H9 (cell line): ENCODE results near the gene AACS. TPM values are rescaled to one million over a fixed set of nuclear protein-coding genes. Genes with fewer than 3 reads are reported as not detected.
A peak's percentile ranks its signal among the peaks of the same experiment; 100 is the strongest.

Source experiments
- DNase-seq: peaks from one replicate; pipeline ENCODE4 v3.0.0-alpha.2; 2017
- H2AFZ ChIP-seq: one replicate; pipeline ENCODE4 v1.6.1; 2013; ENCODE audit warnings: mild to moderate bottlenecking, low read length, control low read depth, moderate library complexity
- H2AK5ac ChIP-seq: 2 replicates; pipeline ENCODE4 v1.6.1; 2013; ENCODE audit warnings: low read length, control low read depth, mixed read lengths; ENCODE audit not compliant: insufficient read length
- H2BK120ac ChIP-seq: one replicate; pipeline ENCODE4 v1.6.1; 2013; ENCODE audit warnings: low read depth, mild to moderate bottlenecking, low read length, control low read depth, inconsistent platforms; ENCODE audit not compliant: poor library complexity, severe bottlenecking
- H2BK12ac ChIP-seq: 2 replicates; pipeline ENCODE4 v1.6.1; 2013; ENCODE audit warnings: low read length, control low read depth, mixed read lengths, low read depth; ENCODE audit not compliant: insufficient read length
- H2BK15ac ChIP-seq: 2 replicates; pipeline ENCODE4 v1.6.1; 2013; ENCODE audit warnings: low read depth, low read length, control low read depth
- H2BK20ac ChIP-seq: one replicate; pipeline ENCODE4 v1.6.1; 2013; ENCODE audit warnings: low read depth, mild to moderate bottlenecking, low read length, control low read depth, inconsistent platforms; ENCODE audit not compliant: poor library complexity, severe bottlenecking
- H2BK5ac ChIP-seq: 2 replicates; pipeline ENCODE4 v1.6.1; 2013; ENCODE audit warnings: low read length, control low read depth, mixed read lengths; ENCODE audit not compliant: insufficient read length
- H3K14ac ChIP-seq: 2 replicates; pipeline ENCODE4 v1.6.1; 2013; ENCODE audit warnings: low read length, control low read depth; ENCODE audit not compliant: insufficient read depth
- H3K18ac ChIP-seq: 2 replicates; pipeline ENCODE4 v1.6.1; 2013; ENCODE audit warnings: low read depth, mild to moderate bottlenecking, mixed read lengths, low read length, control low read depth; ENCODE audit not compliant: insufficient read length
- H3K23ac ChIP-seq: 2 replicates; pipeline ENCODE4 v1.6.1; 2013; ENCODE audit warnings: low read length, control low read depth, mixed read lengths, low read depth; ENCODE audit not compliant: insufficient read length
- H3K23me2 ChIP-seq: 2 replicates; pipeline ENCODE4 v1.6.1; 2013; ENCODE audit warnings: low read depth, mild to moderate bottlenecking, mixed read lengths, low read length, control low read depth; ENCODE audit not compliant: insufficient read length, poor library complexity, severe bottlenecking
- H3K27ac ChIP-seq: 2 replicates; pipeline ENCODE4 v1.5.1; 2013; ENCODE audit warnings: low read length, control low read depth, mixed read lengths, low read depth; ENCODE audit not compliant: insufficient read length
- H3K27me3 ChIP-seq: 2 replicates; pipeline ENCODE4 v1.6.1; 2013; ENCODE audit warnings: low read length, control low read depth, inconsistent platforms; ENCODE audit not compliant: insufficient read depth
- H3K4ac ChIP-seq: 2 replicates; pipeline ENCODE4 v1.6.1; 2013; ENCODE audit warnings: low read depth, mild to moderate bottlenecking, control low read depth, inconsistent platforms, low read length, moderate library complexity
- H3K4me1 ChIP-seq: 2 replicates; pipeline ENCODE4 v1.6.1; 2013; ENCODE audit warnings: low read length, control low read depth, inconsistent platforms; ENCODE audit not compliant: insufficient read depth
- H3K4me2 ChIP-seq: 2 replicates; pipeline ENCODE4 v1.6.1; 2013; ENCODE audit warnings: low read length, control low read depth, mixed read lengths; ENCODE audit not compliant: insufficient read length, insufficient read depth
- H3K56ac ChIP-seq: 2 replicates; pipeline ENCODE4 v1.6.1; 2013; ENCODE audit warnings: low read depth, mild to moderate bottlenecking, mixed read lengths, low read length, control low read depth; ENCODE audit not compliant: insufficient read length
- H3K79me1 ChIP-seq: 2 replicates; pipeline ENCODE4 v1.6.1; 2013; ENCODE audit warnings: low read depth, mild to moderate bottlenecking, moderate library complexity, low read length, control low read depth, inconsistent platforms; ENCODE audit not compliant: insufficient read depth, poor library complexity, severe bottlenecking
- H3K79me2 ChIP-seq: 2 replicates; pipeline ENCODE4 v1.6.1; 2013; ENCODE audit warnings: low read length, control low read depth, inconsistent platforms; ENCODE audit not compliant: insufficient read depth
- H3K9ac ChIP-seq: 2 replicates; pipeline ENCODE4 v1.6.1; 2013; ENCODE audit warnings: low read length, control low read depth, mixed read lengths; ENCODE audit not compliant: insufficient read length; ENCODE audit errors: extremely low read depth
- H3K9me3 ChIP-seq: one replicate; pipeline ENCODE4 v1.6.1; 2013; ENCODE audit warnings: low read depth, low read length, inconsistent platforms; ENCODE audit not compliant: control insufficient read depth
- H3T11ph ChIP-seq: one replicate; pipeline ENCODE4 v1.6.1; 2013; ENCODE audit warnings: mild to moderate bottlenecking, low read length, control low read depth, inconsistent platforms
- H4K20me1 ChIP-seq: one replicate; pipeline ENCODE4 v1.6.1; 2013; ENCODE audit not compliant: control insufficient read depth, insufficient read length, insufficient read depth
- H4K5ac ChIP-seq: 2 replicates; pipeline ENCODE4 v1.6.1; 2013; ENCODE audit warnings: low read depth, mild to moderate bottlenecking, mixed read lengths, low read length, control low read depth; ENCODE audit not compliant: insufficient read length
- H4K8ac ChIP-seq: replicated peaks from 2 replicates; pipeline ENCODE4 v1.6.1; 2013; ENCODE audit warnings: low read length, control low read depth, mixed read lengths, low read depth; ENCODE audit not compliant: insufficient read length
- H4K91ac ChIP-seq: 2 replicates; pipeline ENCODE4 v1.6.1; 2013; ENCODE audit warnings: low read depth, mild to moderate bottlenecking, moderate library complexity, mixed read lengths, low read length, control low read depth; ENCODE audit not compliant: insufficient read length
- H3K27ac Mint-ChIP-seq, 3 experiments: 2 replicates in 2 of 3; 3 replicates in 1 of 3; pipeline ENCODE4 v1.8.0; 2020 to 2021; ENCODE audit warnings: mixed read lengths in 3 of 3, mild to moderate bottlenecking in 1 of 3, moderate library complexity in 1 of 3
- H3K27me3 Mint-ChIP-seq: 2 replicates; pipeline ENCODE4 v1.8.0; 2021; ENCODE audit warnings: low read depth, mild to moderate bottlenecking, moderate library complexity, mixed read lengths
- H3K36me3 Mint-ChIP-seq, 3 experiments: 2 replicates in 2 of 3; 3 replicates in 1 of 3; pipeline ENCODE4 v1.8.0; 2020 to 2021; ENCODE audit warnings: low read depth in 3 of 3, mixed read lengths in 3 of 3; ENCODE audit not compliant: insufficient read depth in 1 of 3
- H3K4me1 Mint-ChIP-seq, 2 experiments: 2 replicates each; pipeline ENCODE4 v1.8.0; 2020; ENCODE audit warnings: mixed read lengths in 2 of 2
- H3K4me3 Mint-ChIP-seq, 2 experiments: 2 replicates in 1 of 2; 3 replicates in 1 of 2; pipeline ENCODE4 v1.8.0; 2020 to 2021; ENCODE audit warnings: mild to moderate bottlenecking in 2 of 2, mixed read lengths in 2 of 2, moderate library complexity in 1 of 2
- H3K9me3 Mint-ChIP-seq, 2 experiments: 2 replicates in 1 of 2; 3 replicates in 1 of 2; pipeline ENCODE4 v1.8.0; 2020; ENCODE audit warnings: mild to moderate bottlenecking in 2 of 2, mixed read lengths in 2 of 2, moderate library complexity in 1 of 2
- CTCF ChIP-seq: fragments of 200-600 bp; sonication (generic); conservative IDR thresholded peaks from 3 replicates; pipeline ENCODE4 v1.8.0; 2021; ENCODE audit warnings: antibody characterized with exemption, mild to moderate bottlenecking
- WGBS: extraction: QIAGEN DNeasy Blood & Tissue Kit; methylation state at CpG from one replicate; pipeline ENCODE4 v1.1.7; 2013; ENCODE audit warnings: missing lambda C conversion rate, low lambda C conversion rate, mixed read lengths; ENCODE audit not compliant: insufficient read length; ENCODE audit errors: extremely low coverage; 5-methylcytosine and 5-hydroxymethylcytosine counted together
- total RNA-seq: library from RNA; stranded (reverse); gene quantifications from 2 replicates; pipeline ENCODE4 v1.2.1, GENCODE V29; 2021

Gene AACS
- total RNA-seq, 1 experiment from 2014 or later: 35.0 TPM

GRCh38 chr12:125114365-125115141 is 49.3 kb downstream of the AACS start:
- no peak for TF ChIP-seq CTCF
- H3K27ac ChIP-seq: no peak overlapping the region
- no peaks in the 10 kb centered on the region for H4K20me1 ChIP-seq
- H2BK120ac ChIP-seq: no peak overlapping the region
- H2BK12ac ChIP-seq: no peak overlapping the region
- H3K9ac ChIP-seq: no peak overlapping the region
- DNase-seq: no peak
- no peaks in the 10 kb centered on the region for H3K9me3 ChIP-seq
- no peaks in the 10 kb centered on the region for H3K23me2 ChIP-seq
- no peak overlapping the region for H2AK5ac ChIP-seq
- no peak overlapping the region for H4K5ac ChIP-seq
- Mint-ChIP-seq H3K27ac (0 out of 7 replicates have a peak overlapping the region, but pooled peaks of 2 of the 3 experiments have one; percentile 61 to 62), H3K27me3 (no peaks in the 10 kb centered on the region; the same call in 1 of the 2 replicates), H3K4me3 (no peak overlapping the region), H3K4me1 (peaks cover 7% of the 10 kb centered on the region in 2 experiments), H3K36me3 (peaks cover 36 to 53% (median 52%) of the 10 kb centered on the region in 3 experiments), H3K9me3 (peaks cover 0 to 3% of the 10 kb centered on the region in 2 experiments; a peak in 1 of 5 replicates)
- no peak overlapping the region for H3K18ac ChIP-seq
- no peak overlapping the region for H2BK15ac ChIP-seq
- H3K23ac ChIP-seq: no peak overlapping the region
- no peak overlapping the region for H4K91ac ChIP-seq
- H4K8ac ChIP-seq: no peak overlapping the region
- no peaks in the 10 kb centered on the region for H3K27me3 ChIP-seq
- no peak overlapping the region for H2AFZ ChIP-seq
- H3K79me2 ChIP-seq: no peaks in the 10 kb centered on the region
- H3T11ph ChIP-seq: no peak overlapping the region
- no peak overlapping the region for H3K14ac ChIP-seq
- H3K4ac ChIP-seq: no peak overlapping the region
- H2BK20ac ChIP-seq: no peak overlapping the region
- H3K56ac ChIP-seq: no peak overlapping the region
- no CpG with 5 or more reads among the region's 40 CpGs for WGBS
- no peaks in the 10 kb centered on the region for H3K4me1 ChIP-seq
- H2BK5ac ChIP-seq: no peak overlapping the region
- no peaks in the 10 kb centered on the region for H3K79me1 ChIP-seq
- no peak overlapping the region for H3K4me2 ChIP-seq
